ENCODE measurements around the gene PSD2. TPM values are rescaled to one million over a fixed set of nuclear protein-coding genes. Genes with fewer than 3 reads are reported as not detected.

Gene PSD2
- total RNA-seq, 4 donors from 2014 or later, result 0.08 to 0.13 (median 0.10) TPM; not detected in 1

Other genes starting within 250 kb of the PSD2 start
- 10 to 100 TPM; 56.6 to 70.2 (median 58.0) TPM for gene UBE2D2, start 234.5 kb upstream of the PSD2 start, total RNA-seq
- gene CXXC5, start 147.5 kb upstream of the PSD2 start, total RNA-seq, result 10 to 100 TPM; 21.8 to 40.6 (median 30.1) TPM
- gene NRG2, start 247.5 kb downstream of the PSD2 start, total RNA-seq, result 1 to 10 TPM; 4.5 to 7.0 (median 5.4) TPM